ENCODE results near the gene CBFA2T2.

The CBFA2T2 gene

DNA sequence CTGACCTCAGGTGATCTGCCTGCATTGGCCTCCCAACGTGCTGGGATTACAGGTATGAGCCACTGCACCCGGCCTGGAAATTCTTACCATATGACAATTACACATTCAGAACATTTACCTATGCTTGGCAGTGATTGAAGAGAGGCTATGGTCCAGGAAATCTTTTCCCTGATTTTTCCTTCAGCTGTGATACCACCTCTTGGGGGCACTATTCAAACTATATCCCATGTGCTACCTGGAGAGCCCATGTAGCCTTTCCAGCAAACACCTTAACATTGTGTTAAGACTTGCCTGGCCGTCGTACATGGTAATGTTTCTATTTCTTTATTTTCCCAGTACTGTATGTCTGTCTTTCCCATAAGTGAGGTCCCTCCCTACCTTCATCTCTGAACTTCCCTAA, 110.5 kb downstream of the CBFA2T2 start:
- DNase-seq, result no peak
- Mint-ChIP-seq H3K4me3 (no peak overlapping the region), H3K36me3 (ENCODE audit: insufficient read depth) (no peaks in the 10 kb centered on the region), H3K27ac (no peak overlapping the region), H3K4me1 (ENCODE audit: low read depth in 2 of 2) (peaks cover 7 to 22% of the 10 kb centered on the region in 2 donors), H3K27me3 (no peaks in the 10 kb centered on the region), H3K9me3 (no peaks in the 10 kb centered on the region)
- no peak for ATAC-seq (replicated peaks)

DNA sequence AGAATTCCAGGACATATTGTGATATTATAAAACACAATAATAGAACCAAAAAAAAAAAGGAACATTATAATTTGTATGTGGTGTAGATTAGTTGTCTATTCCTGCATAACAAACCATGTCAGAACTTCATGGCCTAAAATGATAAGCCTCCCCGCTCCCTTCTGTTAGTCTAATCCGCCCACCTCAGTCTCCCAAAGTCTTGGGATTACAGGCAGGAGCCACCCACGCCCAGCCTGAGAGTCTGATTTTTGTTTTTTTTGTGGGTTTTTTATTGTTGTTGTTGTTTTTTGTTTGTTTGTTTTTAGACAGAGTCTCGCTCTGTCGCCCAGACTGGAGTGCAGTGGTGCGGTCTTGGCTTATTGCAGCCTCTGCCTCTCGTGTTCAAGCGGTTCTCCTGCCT, 111.1 kb downstream of the CBFA2T2 start:
- no peaks in the 10 kb centered on the region for H3K27me3 Mint-ChIP-seq
- H3K4me3 Mint-ChIP-seq, result no peak overlapping the region
- H3K27ac Mint-ChIP-seq, result peak overlapping the region; percentile 22 to 32
- H3K36me3 Mint-ChIP-seq (ENCODE audit: insufficient read depth), result no peaks in the 10 kb centered on the region
- no peak for ATAC-seq (replicated peaks)
- no peak for DNase-seq
- no peaks in the 10 kb centered on the region for H3K9me3 Mint-ChIP-seq
- peaks cover 7 to 22% of the 10 kb centered on the region in 2 donors for H3K4me1 Mint-ChIP-seq (ENCODE audit: low read depth in 2 of 2)

DNA sequence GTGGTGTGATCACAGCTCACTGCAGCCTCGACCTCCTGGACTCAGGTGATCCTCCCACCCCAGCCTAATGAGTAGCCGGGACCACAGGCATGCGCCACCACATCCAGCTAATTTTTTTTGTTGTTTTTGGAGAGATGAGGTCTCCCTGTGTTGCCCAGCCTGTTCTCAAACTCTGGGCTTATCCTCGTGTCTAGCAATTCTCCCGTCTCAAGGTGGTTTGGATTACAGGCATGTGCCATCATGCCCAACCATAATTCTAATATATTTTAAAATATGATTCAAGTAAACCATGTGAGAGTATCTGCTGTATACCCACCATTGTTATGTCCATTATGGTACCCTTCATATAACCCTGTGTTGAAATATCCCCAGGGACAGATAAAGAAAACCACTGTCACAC, 112.0 kb downstream of the CBFA2T2 start:
- H3K9me3 Mint-ChIP-seq, result no peaks in the 10 kb centered on the region
- DNase-seq, result no peak
- ATAC-seq (replicated peaks), result no peak
- no peaks in the 10 kb centered on the region for H3K36me3 Mint-ChIP-seq (ENCODE audit: insufficient read depth)
- peaks cover 7 to 26% of the 10 kb centered on the region in 2 donors for H3K4me1 Mint-ChIP-seq (ENCODE audit: low read depth in 2 of 2)
- H3K4me3 Mint-ChIP-seq, result no peak overlapping the region
- peak overlapping the region; percentile 32 to 71 for H3K27ac Mint-ChIP-seq
- H3K27me3 Mint-ChIP-seq, result no peaks in the 10 kb centered on the region

DNA sequence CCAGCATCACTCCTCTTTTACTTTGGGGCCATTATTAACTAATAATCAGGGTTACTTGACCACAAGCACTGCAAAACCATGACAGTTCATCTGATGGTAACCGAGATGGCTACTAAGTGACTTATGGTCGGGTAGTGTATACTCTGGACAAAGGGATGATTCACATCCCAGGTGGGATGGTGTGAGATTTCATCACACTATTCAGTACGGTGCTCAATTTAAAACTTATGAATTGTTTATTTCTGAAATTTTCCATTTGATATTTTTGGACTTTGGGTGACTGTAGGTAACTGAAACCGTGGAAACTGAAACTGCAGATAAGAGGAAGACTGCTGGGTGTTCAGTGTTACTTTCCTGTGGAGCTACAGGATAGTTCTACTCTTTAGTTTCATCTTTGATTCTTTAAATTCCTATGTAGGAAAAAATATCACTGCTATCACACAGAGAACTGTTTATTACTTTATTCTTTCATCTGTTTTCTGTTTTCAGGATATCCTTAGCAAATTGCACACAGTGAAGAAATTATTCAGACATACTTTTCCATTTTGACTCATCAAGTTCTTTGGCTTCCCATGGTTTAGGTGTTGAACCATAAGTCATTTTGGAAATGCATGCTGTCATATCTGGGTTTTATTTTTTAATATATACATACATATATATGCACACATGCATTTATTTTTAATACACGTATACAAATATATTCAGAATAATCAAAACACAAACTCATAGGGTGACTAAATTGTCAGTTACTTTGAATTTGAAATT, 113.1 kb downstream of the CBFA2T2 start:
- no peak for DNase-seq
- Mint-ChIP-seq H3K4me1 (ENCODE audit: low read depth in 2 of 2) (peaks cover 7 to 26% of the 10 kb centered on the region in 2 donors), H3K9me3 (no peaks in the 10 kb centered on the region), H3K36me3 (ENCODE audit: insufficient read depth) (peaks cover 3% of the 10 kb centered on the region), H3K27me3 (no peaks in the 10 kb centered on the region), H3K27ac (peak overlapping the region; percentile 6 to 71), H3K4me3 (peak overlapping the region in 1 of 2 donors; percentile 37)
- ATAC-seq (replicated peaks), result no peak

DNA sequence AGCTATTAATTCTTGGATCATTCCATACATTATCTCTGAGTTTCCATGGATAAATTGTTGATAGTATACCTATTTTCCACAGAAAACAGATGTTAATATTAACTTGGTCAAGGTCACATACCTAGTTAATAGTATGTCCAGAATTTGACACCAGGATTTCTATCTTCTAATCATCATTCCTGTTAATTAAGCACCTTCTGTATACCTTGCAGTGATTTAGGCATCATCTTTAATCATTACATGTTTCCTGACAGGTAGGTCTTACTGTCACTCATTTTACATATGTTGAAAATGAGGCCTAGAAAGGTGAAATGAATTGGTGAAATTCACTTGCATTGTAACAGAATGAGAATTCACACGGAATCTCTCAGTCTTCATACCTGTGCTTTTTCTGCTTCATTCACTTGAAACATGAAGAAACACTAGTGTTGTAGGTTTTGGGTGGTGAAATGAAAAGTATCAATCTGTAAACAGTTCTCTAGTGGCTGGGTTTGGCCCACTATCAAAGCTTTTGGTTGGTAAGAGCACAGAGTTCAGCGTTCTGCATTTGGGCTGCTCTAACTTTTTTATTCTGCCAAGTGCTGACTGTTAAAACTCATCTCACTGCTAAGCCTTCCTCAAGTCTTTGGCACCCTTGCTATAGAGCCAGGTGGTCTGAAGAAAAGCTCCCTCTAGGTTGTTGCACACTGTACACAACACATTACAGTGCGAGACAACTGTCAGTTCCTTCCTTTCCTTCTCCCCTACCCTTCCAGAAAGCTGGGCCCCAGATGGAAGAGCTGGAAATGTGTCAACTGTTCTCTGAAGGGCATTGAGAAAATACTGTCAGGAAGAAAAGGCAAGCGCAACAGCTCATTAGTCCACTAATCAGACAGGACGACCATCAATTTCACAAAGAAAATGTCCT, 114.4 kb downstream of the CBFA2T2 start:
- no peak for DNase-seq
- no peaks in the 10 kb centered on the region for H3K9me3 Mint-ChIP-seq
- H3K27ac Mint-ChIP-seq, result peak overlapping the region in 1 of 2 donors; percentile 39
- no peak for ATAC-seq (replicated peaks)
- H3K36me3 Mint-ChIP-seq (ENCODE audit: insufficient read depth), result peaks cover 3% of the 10 kb centered on the region
- H3K4me3 Mint-ChIP-seq, result no peak overlapping the region
- H3K27me3 Mint-ChIP-seq, result no peaks in the 10 kb centered on the region
- peaks cover 7 to 26% of the 10 kb centered on the region in 2 donors for H3K4me1 Mint-ChIP-seq (ENCODE audit: low read depth in 2 of 2)

DNA sequence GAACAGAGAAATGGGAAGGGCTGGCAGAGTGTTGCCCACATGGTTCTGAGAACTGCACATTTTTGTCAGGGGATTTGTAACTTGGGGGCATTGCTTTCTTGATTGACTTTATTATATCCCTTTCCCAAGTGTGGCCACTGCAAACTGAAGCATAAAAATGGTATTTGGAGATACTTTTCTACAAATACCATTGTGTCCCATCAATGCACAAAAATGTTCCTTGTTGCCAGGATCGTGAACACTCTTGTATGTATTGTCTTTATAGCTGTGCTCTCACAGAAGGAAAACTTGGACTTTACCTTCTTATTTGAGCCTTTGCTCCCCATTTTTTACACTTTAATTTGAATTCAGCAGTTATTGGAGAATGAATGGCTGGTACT, 115.1 kb downstream of the CBFA2T2 start:
- ATAC-seq (replicated peaks) (no peak), DNase-seq (no peak)
- Mint-ChIP-seq H3K27me3 (no peaks in the 10 kb centered on the region), H3K9me3 (no peaks in the 10 kb centered on the region), H3K4me1 (ENCODE audit: low read depth in 2 of 2) (peaks cover 9 to 26% of the 10 kb centered on the region in 2 donors), H3K27ac (no peak overlapping the region), H3K36me3 (ENCODE audit: insufficient read depth) (peaks cover 3% of the 10 kb centered on the region), H3K4me3 (no peak overlapping the region)

DNA sequence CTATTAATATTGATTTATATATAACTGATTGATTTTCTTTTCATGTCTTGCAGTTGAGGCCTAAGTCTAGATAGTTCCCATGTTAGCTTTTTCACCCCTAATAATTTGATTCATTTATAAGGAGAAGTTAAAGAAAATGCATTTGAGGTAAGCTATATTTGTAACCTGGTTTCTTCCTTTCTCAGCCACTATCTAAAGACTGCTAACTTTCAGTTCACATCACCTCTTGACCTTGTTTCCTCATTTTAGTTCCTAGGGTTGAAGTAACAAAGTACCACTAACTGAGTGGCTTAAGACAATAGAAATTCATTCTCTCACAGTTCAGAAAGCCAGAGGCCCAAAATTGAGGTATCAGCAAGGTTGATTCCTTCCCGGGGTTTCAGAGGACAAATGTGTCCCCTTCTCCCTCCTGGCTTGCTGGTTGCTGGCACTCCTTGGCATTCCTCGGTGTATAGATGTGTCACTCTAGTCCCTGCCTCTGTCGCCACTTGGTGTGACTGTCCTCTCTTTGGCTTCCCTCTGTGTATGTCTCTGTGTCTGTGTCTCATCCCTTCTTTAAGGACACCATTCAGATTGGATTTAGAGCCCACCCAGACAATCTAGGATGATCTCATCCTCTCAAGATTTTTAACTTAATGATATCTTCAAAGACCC, 116.3 kb downstream of the CBFA2T2 start:
- ATAC-seq (replicated peaks) (no peak), DNase-seq (no peak)
- Mint-ChIP-seq H3K36me3 (ENCODE audit: insufficient read depth) (peaks cover 9% of the 10 kb centered on the region), H3K9me3 (no peaks in the 10 kb centered on the region), H3K27me3 (no peaks in the 10 kb centered on the region), H3K4me3 (no peak overlapping the region), H3K27ac (peak overlapping the region in 1 of 2 donors; percentile 59), H3K4me1 (ENCODE audit: low read depth in 2 of 2) (peaks cover 9 to 22% of the 10 kb centered on the region in 2 donors)

DNA sequence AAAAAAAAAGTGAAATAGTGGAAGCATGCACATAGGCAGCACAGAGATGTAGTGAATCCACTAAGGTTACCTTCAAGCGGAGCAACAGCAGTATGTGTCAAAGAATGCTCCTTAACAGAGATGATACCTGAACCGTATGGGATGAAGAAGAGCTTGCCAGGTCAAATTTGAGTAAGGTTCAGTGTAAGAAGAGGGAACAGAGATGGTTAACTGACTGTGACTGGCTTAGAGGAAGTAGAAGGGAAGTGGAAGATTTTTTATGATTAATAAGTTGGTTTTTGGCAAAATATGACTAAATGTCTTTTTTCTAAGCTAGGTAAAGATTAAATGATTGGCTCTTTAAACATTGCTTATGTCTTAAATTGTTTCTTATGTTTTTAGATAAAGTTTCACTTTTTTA, 119.6 kb downstream of the CBFA2T2 start:
- H3K27me3 Mint-ChIP-seq, result no peaks in the 10 kb centered on the region
- H3K4me1 Mint-ChIP-seq (ENCODE audit: low read depth in 2 of 2), result peaks cover 4% of the 10 kb centered on the region in 2 donors
- peaks cover 20% of the 10 kb centered on the region for H3K36me3 Mint-ChIP-seq (ENCODE audit: insufficient read depth)
- no peaks in the 10 kb centered on the region for H3K9me3 Mint-ChIP-seq
- no peak overlapping the region for H3K4me3 Mint-ChIP-seq
- H3K27ac Mint-ChIP-seq, result no peak overlapping the region
- DNase-seq, result no peak
- no peak for ATAC-seq (replicated peaks)

DNA sequence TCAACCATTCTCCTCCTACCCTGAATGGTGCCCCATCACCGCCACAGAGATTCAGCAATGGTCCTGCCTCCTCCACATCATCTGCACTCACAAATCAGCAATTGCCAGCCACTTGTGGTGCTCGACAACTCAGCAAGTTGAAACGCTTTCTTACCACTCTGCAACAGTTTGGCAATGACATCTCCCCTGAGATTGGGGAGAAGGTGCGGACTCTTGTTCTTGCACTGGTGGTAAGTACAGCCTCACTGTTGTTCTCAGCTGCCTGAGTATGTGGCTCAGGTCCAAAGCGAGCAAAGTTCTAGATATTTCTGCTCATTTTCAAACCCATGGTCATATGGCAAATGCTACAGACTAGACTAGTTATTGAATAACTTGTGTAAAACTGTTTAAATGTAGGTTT, 121.2 kb downstream of the CBFA2T2 start:
- Mint-ChIP-seq H3K27ac (peak overlapping the region in 1 of 2 donors; percentile 10), H3K9me3 (no peaks in the 10 kb centered on the region), H3K4me3 (no peak overlapping the region), H3K4me1 (ENCODE audit: low read depth in 2 of 2) (peaks cover 4% of the 10 kb centered on the region in 2 donors), H3K36me3 (ENCODE audit: insufficient read depth) (peaks cover 20% of the 10 kb centered on the region), H3K27me3 (no peaks in the 10 kb centered on the region)
- no peak for ATAC-seq (replicated peaks)
- no peak for DNase-seq

DNA sequence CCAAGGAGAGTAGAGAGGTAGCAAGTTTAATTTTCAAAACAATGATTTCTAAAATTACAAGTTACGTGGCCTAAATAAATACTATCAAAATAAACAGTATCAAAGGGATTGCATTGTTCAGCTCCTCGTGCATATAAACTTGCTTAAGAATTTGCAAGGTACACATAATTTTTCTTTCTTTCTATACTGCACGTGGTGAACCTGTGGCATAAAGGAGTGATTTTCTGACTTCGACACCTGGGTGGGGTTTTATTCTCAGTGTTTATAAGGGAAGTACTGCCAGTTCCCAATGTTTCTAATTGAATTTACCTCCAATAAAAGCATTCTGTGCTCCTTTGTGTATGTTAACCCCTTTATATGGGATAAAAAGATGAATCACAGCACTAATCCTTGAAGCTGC, 122.1 kb downstream of the CBFA2T2 start:
- peaks cover 0 to 4% of the 10 kb centered on the region in 2 donors for H3K4me1 Mint-ChIP-seq (ENCODE audit: low read depth in 2 of 2)
- no peaks in the 10 kb centered on the region for H3K27me3 Mint-ChIP-seq
- no peak overlapping the region for H3K4me3 Mint-ChIP-seq
- DNase-seq (no peak), ATAC-seq (replicated peaks) (no peak)
- H3K27ac Mint-ChIP-seq, result no peak overlapping the region
- peaks cover 20% of the 10 kb centered on the region for H3K36me3 Mint-ChIP-seq (ENCODE audit: insufficient read depth)
- no peaks in the 10 kb centered on the region for H3K9me3 Mint-ChIP-seq

DNA sequence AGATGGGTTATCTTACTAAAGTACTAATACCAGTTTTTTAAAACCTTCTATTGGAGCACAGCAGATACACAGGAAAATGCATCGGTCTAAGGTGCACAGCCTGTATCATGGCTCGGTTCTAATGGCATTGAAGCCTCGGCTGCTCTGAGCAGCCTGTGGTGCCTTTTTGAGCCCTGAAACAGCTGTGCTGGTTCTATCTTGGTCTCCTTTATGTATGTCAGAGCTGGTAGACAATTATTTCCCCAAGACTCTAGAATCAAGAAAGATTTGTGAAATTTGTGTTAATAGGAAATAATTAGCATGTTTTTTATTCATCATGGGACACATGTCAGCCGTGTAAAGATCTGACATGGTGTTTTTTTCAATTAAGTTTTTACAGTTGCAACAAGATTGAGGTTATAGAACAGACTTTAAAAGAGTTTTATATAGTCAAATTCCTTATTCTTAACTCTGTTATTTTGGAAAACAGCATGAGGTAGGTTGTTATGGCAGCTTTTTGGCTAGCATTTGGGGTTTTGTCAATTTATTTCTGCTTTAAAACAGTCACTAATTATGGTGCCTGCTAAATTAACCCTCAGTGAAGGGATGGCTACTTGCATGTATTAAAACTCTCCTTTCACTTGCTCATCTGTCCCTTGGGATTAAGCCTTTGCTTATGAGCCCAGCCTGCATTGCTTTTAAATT, 132.0 kb downstream of the CBFA2T2 start:
- Mint-ChIP-seq H3K27me3 (no peaks in the 10 kb centered on the region), H3K36me3 (ENCODE audit: insufficient read depth) (peaks cover 19% of the 10 kb centered on the region), H3K9me3 (no peaks in the 10 kb centered on the region), H3K4me3 (no peak overlapping the region), H3K27ac (peak overlapping the region; percentile 46 to 67), H3K4me1 (ENCODE audit: low read depth in 2 of 2) (peaks cover 21 to 26% of the 10 kb centered on the region in 2 donors)
- DNase-seq, result no peak
- ATAC-seq (replicated peaks), result no peak

DNA sequence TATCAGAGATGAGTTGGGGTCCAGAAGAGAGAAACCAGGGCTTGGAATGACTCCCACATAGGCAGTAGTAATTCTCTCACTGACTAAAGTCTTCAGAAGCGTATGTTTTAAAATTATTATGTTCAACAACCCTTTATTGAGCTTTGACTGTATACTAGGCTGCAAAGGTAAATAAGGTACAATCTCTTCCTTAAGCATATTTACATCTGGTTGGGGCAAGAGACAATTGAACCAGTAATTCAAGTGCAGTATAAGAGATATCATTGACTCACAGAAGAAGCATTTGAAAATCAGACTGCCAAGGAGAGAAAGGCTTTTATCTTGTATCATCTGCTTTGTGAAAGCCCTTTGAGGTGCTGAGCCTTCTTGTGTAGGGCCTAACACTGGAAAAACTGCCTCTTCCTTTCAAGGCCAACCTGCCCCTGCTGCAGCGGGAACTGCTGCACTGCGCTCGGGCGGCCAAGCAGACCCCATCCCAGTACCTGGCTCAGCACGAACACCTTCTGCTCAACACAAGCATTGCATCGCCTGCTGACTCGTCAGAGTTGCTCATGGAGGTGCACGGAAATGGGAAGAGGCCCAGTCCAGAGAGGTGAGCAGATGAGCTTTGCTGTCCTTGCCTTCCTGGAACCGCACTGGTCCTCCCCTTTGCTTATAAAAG, 132.9 kb downstream of the CBFA2T2 start:
- Mint-ChIP-seq H3K36me3 (ENCODE audit: insufficient read depth) (peaks cover 19% of the 10 kb centered on the region), H3K27ac (peak overlapping the region; percentile 46 to 67), H3K27me3 (no peaks in the 10 kb centered on the region), H3K4me3 (no peak overlapping the region), H3K9me3 (no peaks in the 10 kb centered on the region), H3K4me1 (ENCODE audit: low read depth in 2 of 2) (peaks cover 21 to 22% of the 10 kb centered on the region in 2 donors)
- ATAC-seq (replicated peaks) (no peak), DNase-seq (no peak)
